HG03066 (cell line): ENCODE results near the gene LRP1B.
"Not testable (repeated sequence)": the region's sequence is repeated elsewhere in the genome, so short reads cannot be mapped to it uniquely, and the experiment has no call there.

Source experiments
- ATAC-seq: cut with Tn5 transposase; IDR thresholded peaks from one replicate; pipeline ENCODE4 v1.9.1; 2021; ENCODE audit warnings: low read depth; ENCODE audit not compliant: unreplicated experiment

LRP1B gene

DNA sequence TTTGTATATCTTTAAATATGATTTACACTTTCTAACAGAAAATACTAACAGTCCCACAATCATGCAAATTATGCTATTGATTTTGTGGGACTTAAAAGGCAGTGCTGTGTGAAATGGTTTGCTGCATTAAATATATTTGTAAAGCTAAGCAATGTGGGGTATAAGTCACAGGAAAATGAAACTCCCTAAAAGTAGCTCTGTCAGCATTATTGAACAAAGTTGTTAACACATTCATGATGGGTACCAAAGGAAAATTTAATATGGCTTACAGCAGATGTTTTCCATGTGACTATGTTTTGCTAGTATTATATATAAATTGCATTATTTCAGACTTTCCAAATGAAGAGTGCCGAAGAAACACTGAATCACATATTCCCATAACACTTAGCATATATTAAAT lies 1450.0 kb downstream of the LRP1B start:
- ATAC-seq: no peak

DNA sequence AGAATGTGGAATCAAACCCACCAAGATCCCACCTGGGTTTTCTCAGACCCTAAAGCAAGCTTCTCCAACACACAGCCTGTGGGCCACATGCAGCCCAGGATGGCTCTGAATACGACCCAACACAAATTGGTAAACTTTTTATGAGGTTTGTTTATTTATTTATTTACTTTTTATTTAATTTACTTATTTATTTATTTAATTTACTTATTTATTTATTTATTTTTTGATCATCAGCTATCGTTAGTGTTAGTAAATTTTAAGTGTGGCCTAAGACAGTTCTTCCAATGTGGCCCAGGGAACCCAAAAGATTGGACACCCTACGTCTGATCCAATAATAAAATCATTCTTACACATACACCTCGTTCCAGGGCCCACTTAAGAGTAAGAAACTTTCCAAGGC lies 1451.1 kb downstream of the LRP1B start:
- ATAC-seq: no peak

DNA sequence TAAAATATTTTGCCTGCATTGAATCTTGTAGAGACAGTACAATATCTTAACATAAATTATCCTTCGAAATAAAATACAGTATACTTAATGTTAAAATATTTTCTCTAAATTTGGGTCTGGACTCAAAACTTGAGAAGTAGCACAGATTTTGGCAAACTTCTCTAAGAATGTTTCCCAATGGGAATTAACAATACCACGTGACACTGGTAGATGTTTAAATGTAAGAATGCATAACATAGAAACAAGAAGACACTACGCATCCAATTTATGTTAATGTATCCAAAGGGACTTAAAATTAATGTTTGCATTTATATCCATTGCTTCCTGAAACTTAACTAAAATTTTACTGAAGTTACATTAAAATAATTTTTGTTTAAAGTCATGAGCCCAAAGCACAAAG lies 1460.9 kb downstream of the LRP1B start:
- ATAC-seq: no peak

DNA sequence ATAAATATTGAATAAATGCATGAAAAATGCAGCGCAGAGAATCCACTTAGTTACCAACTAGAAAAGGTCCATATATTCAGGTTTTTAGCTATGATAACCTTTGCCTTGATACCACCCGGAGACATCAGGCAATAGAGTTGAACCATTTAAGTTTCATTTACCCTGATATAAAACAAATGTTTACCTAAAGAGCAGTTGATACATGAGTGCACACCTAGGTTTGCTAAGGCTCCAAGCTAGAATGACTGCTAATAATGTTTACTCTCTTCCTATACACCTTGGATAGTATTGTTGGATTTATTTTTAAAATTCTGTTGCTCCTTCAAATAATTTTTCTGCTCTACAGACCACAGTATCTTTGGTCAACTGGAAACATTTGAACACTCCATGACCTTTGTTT lies 1463.6 kb downstream of the LRP1B start:
- no peak for ATAC-seq

DNA sequence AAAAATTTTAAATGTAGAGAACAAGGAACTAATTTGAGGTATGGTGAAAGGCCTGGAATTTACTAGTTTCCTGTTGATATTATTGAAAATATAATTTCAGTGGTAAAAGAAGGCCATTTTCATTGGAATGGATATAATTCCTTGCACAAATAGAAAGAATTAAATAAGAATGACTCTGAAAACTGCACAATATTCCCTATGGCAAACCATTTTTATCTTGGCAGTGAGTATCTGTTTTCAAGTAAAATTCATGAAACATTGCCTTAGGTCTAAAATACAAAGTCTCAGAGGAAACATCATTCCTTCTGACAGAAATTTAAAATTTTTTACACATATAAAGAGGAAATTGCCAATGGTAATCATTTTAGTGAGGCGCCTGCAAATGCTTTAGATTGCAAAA lies 1468.3 kb downstream of the LRP1B start:
- ATAC-seq: no peak

DNA sequence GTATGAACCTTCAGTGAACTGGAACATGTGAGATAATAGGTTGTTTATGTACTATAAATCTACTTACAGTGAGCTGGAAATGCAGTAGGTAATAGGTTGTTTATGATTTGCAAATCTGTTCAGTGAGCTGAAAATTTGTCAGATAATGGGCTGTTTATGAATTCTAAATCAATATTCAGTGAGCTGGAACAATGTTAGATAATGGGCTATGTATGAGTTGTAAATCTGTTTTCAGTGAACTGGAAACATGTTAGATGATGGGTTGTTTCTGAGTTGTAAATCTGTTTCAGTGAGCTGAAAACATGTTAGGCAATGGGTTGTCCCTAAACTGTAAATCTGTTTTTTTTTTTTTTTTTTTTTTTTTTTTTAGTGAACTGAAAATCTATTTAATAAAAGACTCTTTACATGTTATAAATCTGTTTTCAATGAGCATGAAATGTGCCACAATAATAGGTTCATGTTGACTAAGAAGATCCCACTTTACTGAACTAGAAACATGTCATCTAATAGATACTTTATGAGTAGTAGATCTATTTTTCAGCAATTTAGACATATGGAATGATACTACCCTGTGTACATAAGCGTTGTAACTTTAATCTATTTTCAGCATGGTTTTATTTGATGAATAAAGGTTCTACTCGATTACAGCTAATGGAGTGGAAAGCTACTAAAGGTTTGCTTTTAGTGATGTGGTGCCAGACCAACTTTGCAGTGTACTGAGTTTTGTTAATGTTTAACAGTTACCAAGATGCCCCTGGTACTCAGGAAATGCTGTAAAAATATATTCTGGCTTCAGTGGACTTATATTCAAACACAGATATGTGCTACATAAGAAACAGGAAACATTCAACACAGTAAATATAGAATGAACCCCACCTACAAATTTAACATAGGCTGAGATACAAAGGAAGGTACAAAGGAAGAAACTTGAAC lies 1471.8 kb downstream of the LRP1B start:
- no peak for ATAC-seq

DNA sequence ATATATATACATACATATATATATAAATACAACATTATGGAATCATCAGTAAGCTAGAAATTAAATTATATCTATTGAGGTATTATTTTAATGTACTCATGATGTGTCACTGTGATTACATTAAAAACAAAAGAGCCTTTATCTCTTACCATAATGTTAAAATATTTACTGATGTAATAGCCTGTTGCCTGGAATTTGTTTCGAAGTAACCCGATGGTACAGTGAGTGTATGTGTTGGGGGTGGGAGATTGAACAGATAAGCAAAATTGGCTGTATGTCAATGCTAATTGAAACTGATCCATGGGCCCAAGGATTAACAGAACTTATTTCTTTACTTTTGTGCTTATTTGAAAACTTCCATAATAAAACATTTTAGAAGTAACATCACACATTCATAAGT lies 1473.2 kb downstream of the LRP1B start:
- no peak for ATAC-seq

DNA sequence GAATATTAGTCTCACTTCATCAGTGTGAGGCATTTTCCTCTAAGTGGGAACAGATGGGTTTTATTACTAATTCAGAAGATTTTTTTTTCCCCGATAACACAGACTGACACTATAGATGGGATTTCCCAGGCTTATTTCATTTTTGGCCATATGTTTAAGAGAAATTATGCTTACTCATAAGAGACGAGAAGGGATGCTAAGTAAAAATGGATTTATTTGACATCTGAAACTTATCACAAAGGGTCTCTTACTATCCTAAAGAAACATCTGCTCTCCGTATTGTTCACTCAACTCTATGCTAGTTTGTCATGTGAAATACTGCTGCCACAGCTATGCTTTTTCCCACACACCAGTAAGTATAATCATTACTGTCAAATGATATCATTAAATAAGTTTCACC lies 1476.3 kb downstream of the LRP1B start:
- no peak for ATAC-seq

DNA sequence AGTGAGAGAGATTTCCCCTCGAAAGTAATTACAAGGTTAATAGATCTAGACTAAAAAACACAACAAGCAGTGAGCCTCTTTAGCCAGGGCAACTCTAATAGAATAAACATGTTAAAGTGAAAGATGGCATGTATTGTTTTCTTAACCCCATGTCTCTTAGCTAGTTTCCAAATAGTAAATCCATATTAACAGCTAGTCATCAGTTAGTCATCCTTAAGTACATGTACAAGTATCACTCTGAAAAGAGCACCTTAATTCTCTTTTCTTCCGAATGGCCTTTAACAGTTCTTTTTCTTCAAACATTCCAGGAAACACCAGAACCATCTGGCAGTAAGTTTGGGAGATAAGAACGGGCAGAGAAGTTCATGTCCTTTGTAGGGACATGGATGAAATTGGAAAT lies 1480.0 kb downstream of the LRP1B start:
- no peak for ATAC-seq

DNA sequence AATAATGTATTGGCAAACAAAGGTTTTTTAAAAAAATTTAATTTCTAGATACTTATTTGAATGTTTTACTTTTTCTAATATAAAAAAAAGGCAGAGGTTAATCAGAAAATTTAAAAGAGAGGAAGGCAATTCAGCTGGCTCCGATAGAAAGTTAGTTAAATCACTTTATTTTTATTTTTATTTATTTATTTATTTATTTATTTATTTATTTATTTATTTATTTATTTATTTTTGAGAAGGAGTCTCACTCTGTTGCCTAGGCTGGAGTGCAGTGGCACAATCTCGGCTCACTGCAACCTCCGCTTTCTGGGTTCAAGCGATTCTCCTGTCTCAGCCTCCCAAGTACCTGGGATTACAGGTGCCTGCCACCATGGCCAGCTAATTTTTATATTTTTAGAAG lies 1480.7 kb downstream of the LRP1B start:
- ATAC-seq: not testable (repeated sequence)

DNA sequence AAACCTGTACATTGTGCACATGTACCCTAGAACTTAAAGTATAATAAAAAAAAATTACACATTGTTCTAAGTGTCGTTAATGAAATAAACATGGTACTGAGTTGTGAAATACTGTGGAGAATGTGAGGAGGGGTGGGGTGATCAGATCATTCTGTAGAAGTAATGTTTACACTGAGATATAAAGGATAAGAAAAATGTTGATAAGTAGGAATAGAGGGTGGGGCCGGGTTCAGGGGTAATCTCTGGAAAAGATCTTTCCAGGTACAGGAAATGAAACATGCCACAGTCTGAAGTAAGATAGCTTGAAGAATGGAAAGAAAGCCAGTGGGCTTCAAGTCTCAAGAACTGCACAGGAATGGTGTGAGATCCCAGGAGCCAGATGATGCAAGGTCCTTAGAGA lies 1482.4 kb downstream of the LRP1B start:
- ATAC-seq: no peak

DNA sequence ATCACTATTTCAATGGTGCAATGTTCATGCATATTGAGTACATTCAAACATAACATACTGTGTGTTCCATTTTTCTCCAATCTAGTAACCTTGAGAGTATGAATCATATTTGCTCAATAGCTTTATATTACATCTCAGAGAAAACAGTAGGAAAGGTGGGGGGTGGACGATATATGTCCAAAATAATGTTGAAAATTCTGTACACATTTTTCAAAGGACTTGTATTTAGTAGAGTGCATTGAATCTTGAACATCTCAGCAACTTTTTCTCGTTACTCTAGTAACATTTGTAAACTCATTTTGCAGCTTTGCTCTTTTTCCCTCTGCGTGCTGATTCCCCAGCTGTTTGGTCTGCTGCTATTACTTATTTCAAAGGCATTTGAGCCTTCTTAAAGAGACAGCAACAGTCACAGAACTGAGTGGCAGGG lies 1487.0 kb downstream of the LRP1B start:
- ATAC-seq: no peak

DNA sequence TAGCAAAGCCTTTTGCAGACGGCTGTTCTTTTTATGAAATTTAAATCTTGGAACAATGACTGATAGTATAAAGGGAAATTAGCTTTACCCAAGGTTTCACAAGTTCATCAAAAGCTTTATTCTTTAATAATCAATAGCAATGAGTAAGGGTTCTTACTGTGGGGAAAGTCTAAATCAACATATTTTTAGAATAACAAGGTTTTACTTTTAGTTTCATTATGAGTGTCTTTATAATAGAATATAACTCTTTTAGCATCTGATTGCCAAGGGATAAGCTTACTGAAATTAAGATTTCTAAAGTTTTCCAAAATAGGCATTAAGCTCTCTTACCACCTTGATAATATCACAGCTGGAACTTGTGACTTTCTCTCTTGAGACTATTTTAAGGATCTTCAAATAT lies 1489.7 kb downstream of the LRP1B start:
- no peak for ATAC-seq

DNA sequence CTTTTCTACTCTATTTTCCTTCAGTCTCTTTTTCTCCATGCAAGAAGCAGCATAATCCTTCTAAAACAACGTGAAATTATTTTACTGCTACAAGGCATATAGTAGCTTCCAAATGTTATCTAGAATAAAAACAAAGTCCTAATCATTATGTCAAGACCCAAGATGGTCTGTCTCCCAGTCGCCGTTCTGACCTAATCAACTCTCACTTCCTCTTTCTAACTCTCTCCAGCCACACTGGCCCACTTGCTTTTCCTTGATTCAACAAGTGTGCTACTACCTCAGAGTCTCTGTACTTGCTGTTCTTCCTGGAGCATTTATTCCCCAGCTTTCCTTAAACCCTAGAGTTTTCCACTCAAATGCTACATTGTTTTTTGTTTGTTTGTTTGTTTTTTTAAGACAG lies 1491.2 kb downstream of the LRP1B start:
- ATAC-seq: peak; percentile 79

DNA sequence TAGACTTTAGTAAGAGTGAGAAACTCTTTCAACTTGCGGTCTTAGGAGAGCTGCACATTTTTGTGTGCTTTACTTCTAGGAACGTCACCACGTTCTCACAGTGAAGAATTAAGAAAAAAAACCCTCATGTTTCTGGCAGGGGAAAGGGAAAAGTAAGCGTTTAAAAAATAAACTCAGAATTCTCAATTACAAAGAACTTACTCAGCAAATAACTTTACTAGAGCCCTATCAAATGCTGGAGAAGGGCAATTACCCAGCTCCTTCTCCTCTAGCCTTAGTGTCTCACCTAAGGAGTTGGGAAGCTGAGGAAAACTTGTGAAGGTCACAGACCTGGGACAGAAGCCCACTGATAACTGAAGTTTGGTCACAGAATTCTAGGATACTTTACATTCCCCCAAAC lies 1500.3 kb downstream of the LRP1B start:
- no peak for ATAC-seq

DNA sequence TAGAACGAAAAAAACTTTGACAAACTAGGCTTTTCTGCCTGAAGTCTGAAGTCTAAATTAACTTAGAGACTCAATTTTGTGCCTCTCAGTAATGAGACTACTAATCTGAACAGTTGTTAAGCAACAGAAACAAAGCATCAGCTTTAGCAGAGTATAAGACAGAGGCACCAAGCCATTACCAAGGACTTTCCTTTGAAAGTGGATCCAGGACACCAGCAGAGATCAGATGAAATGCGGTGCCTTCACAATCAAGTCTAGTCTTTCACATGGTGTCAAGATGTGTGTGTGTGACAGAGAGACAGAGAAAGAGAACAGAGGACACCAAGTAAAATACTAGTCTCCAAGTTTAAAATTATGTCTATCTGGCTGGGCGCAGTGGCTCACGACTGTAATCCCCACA lies 1502.9 kb downstream of the LRP1B start:
- no peak for ATAC-seq

DNA sequence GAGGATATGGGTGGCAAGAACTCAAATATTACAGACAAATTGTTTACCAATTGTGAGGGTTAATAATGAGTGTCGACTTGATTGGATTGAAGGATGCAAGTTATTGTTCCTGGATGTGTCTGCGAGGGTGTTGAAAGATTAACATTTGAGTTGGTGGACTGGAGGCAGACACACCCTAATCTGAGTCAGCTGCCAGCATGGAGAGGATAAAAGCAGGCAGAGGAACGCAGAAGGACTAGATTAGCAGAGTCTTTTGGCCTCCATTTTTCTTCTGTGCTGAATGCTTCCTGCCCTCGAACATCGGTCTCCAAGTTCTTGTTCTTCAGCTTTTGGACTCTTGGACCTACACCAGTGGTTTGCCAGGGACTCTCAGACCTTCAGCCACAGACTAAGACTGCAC lies 1503.7 kb downstream of the LRP1B start:
- no peak for ATAC-seq

DNA sequence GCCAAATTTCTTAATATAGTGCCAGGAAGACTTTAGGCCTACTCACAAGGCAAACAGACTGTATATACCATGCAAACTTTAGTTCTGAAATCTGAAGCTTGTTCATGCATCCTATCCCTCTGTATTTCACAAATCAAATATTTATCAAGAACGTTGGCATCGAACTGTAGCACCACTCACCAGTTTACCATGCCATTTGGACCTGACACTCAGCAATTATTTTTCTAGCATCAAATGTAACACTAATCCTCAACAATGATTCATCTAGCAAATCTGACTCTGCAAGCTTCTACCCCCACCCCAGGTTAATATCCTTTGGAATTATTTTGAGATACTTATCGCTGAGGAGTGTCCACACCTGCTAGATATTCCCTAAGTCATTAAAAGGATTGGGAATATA lies 1506.6 kb downstream of the LRP1B start:
- ATAC-seq: no peak

DNA sequence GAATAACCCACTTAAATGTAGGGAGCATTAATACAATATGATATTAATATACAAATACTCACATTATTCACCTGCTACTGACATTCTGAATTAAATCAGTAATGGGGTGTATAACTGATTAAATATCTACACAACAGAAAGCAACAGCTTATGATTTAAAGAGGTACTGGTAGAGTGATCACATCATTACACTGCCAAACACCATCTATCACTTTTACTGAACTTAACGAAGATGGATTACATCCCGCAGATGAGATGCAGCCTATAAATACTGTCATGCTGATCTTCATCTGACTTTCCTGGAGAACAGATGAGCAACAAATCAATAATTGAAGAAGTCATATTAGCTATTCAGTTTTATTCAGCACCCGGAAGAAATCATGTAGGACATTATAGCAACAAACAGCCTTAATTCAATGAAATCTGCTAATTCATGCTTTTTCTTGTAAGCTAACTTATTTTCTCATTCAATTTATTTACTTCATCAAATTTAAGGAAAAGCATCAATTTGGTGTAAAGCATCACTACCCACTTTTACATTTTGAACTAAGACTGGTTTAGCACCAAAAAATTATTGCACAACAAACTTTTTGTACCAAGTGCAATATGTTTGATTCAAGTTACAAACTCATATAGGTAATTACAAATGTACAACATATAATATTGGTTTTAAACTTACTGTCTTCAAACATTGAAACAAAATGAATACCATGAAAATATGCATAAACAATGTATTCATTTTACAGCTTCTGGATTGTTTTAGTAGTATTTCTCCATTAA lies 1509.0 kb downstream of the LRP1B start:
- no peak for ATAC-seq

DNA sequence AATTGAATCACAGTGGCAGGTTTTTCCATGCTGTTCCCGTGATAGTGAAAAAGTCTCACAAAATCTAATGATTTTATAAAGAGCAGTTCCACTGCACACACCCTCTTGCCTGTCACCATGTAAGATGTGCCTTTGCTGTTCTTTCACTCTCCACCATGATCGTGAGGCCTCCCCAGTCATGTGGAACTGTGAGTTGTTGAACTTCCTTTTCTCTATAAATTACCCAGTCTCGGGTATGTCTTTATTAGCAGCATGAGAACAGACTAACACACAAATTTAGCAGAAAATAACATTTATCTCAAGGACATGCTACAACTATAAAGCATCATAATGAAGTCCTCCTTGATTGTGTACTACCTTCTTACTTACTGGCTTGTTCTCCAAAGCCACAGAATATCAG lies 1526.0 kb downstream of the LRP1B start:
- no peak for ATAC-seq

DNA sequence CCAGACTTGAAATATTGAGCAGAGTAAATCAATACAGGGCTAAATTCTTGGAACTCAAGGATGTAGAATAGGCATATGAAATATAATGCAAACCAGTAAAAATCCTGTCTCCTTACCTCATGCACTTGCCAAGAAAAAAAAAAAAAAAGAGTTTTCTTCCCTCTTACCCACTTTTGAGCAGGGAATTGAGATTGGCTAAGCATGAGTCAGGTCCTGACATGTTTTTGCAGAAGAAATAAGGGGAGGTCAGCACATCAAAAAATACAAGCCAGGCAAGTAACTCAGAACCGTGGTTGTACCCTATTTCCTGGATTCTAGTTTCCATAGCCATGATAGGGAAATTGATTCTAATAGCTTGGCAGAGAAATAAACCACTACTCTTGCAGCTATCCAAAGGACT lies 1526.7 kb downstream of the LRP1B start:
- ATAC-seq: no peak

DNA sequence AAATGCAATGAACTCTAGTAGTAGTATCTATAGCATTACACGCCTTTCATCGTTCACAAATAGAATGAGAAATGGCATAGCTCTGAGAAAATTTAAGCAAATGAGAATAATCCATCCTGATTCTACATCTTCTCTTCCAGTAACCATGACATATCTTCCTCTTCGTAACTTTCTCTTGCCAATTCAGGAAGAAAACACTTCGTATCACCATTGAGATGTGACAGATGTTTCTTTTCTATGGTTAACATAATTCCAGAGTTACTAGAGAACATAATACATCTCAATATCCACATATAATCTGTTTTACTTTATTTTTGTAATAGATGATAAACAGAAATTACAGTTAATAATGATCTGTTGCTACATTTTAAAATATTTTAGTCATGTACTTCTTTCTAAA lies 1527.4 kb downstream of the LRP1B start:
- ATAC-seq: no peak
